Ovary (tissue), 9 donors: Measurements from ENCODE around the gene BBS2. TPM values are rescaled to one million over a fixed set of nuclear protein-coding genes. Genes with fewer than 3 reads are reported as not detected.

ENCODE experiments used
- DNase-seq, 5 donors: peaks; one replicate each; pipeline ENCODE4 v3.0.0-alpha.2; 2019 to 2020
- H3K27ac ChIP-seq, 2 donors: fragments of 200-600 bp; one replicate each; pipeline versions ENCODE4 v1.5.1 to v1.8.0; 2019 to 2022
- H3K27me3 ChIP-seq: fragments of 200-600 bp; one replicate; pipeline ENCODE4 v1.8.0; 2022
- H3K36me3 ChIP-seq: fragments of 200-600 bp; sonication (generic); one replicate; pipeline ENCODE4 v1.5.1; 2019
- H3K4me1 ChIP-seq: one replicate; pipeline ENCODE4 v1.8.1; 2013; ENCODE audit warnings: mild to moderate bottlenecking, moderate library complexity; ENCODE audit not compliant: insufficient read depth
- H3K4me3 ChIP-seq: fragments of 200-600 bp; sonication (generic); one replicate; pipeline ENCODE4 v1.5.1; 2017
- H3K9me3 ChIP-seq, 2 donors: fragments of 200-600 bp in 1 of 2; sonication (generic) in 1 of 2; one replicate each; pipeline versions ENCODE4 v1.5.1 to v1.8.1; 2013 to 2019; ENCODE audit warnings: mild to moderate bottlenecking in 1 of 2, moderate library complexity in 1 of 2
- EP300 ChIP-seq: sonication (generic); formaldehyde crosslinking; IDR thresholded peaks from one replicate; pipeline ENCODE4 v1.6.1; 2017; ENCODE audit warnings: antibody characterized with exemption
- POLR2A ChIP-seq: fragments of 450-650 bp; IDR thresholded peaks from one replicate; pipeline ENCODE4 v1.6.1; 2017; ENCODE audit warnings: antibody characterized with exemption, mild to moderate bottlenecking, moderate library complexity
- intact Hi-C, 4 donors: fragments of 100-400 bp; cut with DNase I; formaldehyde crosslinking; loops; one replicate each; pipeline versions ENCODE4 v1.11.0 to v1.15.1; 2022 to 2023
- polyA plus RNA-seq, 2 donors: library from polyadenylated mRNA; stranded (reverse); fragments of 200-250 nt in 1 of 2; fragments of 350-450 nt in 1 of 2; fragmentation: Illumina TruSeq in 1 of 2; extraction: RNeasy Lipid Tissue Mini Kit (QIAGEN cat#74804) in 1 of 2; gene quantifications; one replicate each; pipeline ENCODE4 v1.2.3, GENCODE V29; 2013 to 2014
- total RNA-seq, 7 donors: library from RNA; depleted of rRNA in 2 of 7; stranded (reverse); fragments of >200 nt in 2 of 7; fragmentation: NEBNext Ultra II Directional in 3 of 7; extraction: Animal tissue kit (Norgen Biotek cat#: 25700) in 3 of 7; gene quantifications; one replicate each; pipeline versions ENCODE4 v1.1.0 to v1.2.4, GENCODE V29; 2016 to 2023
- TF ChIP-seq, protein P1 (sequence below), 3 donors: fragments of 450-650 bp in 2 of 3; fragments of 200-600 bp in 1 of 3; IDR thresholded peaks; one replicate each; pipeline versions ENCODE4 v1.5.1 to v1.8.0; 2016 to 2022; ENCODE audit warnings: antibody characterized with exemption in 3 of 3, mild to moderate bottlenecking in 1 of 3
- donor health status: DM: no; HTN: no; CAD: no; lungs with moderate emphysema.
- donor health status: DM: no; HTN: no; CAD: no.
- donor health status: Bipolar disorder and iron deficiency.
- donor health status: DM: yes; HTN: yes; CAD: no.
- donor health status: DM: no; HTN: no; CAD: no.
- donor health status: DM: yes; HTN: yes; CAD: no.

BBS2 gene
- total and polyA plus RNA-seq, 9 donors: 47.9 to 86.2 (median 67.1) TPM

- Histone ChIP-seq H3K27me3 (no peaks in the 10 kb centered on the region), H3K36me3 (no peaks in the 10 kb centered on the region), H3K9me3 (no peaks in the 10 kb centered on the region), H3K27ac (no peak overlapping the region), H3K4me1 (no peaks in the 10 kb centered on the region), H3K4me3 (no peak overlapping the region)
- TF ChIP-seq POLR2A: no peak
- no peak for TF ChIP-seq EP300
- TF ChIP-seq, protein P1, sequence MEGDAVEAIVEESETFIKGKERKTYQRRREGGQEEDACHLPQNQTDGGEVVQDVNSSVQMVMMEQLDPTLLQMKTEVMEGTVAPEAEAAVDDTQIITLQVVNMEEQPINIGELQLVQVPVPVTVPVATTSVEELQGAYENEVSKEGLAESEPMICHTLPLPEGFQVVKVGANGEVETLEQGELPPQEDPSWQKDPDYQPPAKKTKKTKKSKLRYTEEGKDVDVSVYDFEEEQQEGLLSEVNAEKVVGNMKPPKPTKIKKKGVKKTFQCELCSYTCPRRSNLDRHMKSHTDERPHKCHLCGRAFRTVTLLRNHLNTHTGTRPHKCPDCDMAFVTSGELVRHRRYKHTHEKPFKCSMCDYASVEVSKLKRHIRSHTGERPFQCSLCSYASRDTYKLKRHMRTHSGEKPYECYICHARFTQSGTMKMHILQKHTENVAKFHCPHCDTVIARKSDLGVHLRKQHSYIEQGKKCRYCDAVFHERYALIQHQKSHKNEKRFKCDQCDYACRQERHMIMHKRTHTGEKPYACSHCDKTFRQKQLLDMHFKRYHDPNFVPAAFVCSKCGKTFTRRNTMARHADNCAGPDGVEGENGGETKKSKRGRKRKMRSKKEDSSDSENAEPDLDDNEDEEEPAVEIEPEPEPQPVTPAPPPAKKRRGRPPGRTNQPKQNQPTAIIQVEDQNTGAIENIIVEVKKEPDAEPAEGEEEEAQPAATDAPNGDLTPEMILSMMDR (IDR thresholded peaks at IDR 0.05): no peak
- no peak for DNase-seq
- intact Hi-C loops: no loop called here
Observed at GRCh38 chr16:56436258-56436657, 83.6 kb downstream of the BBS2 start.

Other genes starting within 250 kb of the BBS2 start
- 100 to 1,000 TPM; 103 to 130 (median 116) TPM for gene AMFR, start 94.5 kb downstream of the BBS2 start, total RNA-seq
- gene AMFR, start 94.5 kb downstream of the BBS2 start, polyA plus RNA-seq: 10 to 100 TPM; 94.1 to 97.8 TPM
- 100 to 1,000 TPM in 5 of 7 donors, 10 to 100 TPM in 2; 46.0 to 163 (median 130) TPM for gene NUDT21, start 68.7 kb downstream of the BBS2 start, total RNA-seq
- 10 to 100 TPM; 40.8 to 64.7 TPM for gene NUDT21, start 68.7 kb downstream of the BBS2 start, polyA plus RNA-seq
- 10 to 100 TPM in 6 of 7 donors, 1 to 10 TPM in 1; 8.1 to 45.2 (median 28.9) TPM for gene OGFOD1, start 68.5 kb downstream of the BBS2 start, total RNA-seq
- 10 to 100 TPM; 12.2 to 36.4 TPM for gene OGFOD1, start 68.5 kb downstream of the BBS2 start, polyA plus RNA-seq
- not detected for gene MT4, start 45.0 kb upstream of the BBS2 start, total RNA-seq
- not detected for gene MT4, start 45.0 kb upstream of the BBS2 start, polyA plus RNA-seq
- gene MT3, start 69.5 kb upstream of the BBS2 start, total RNA-seq: 1 to 10 TPM in 3 of 7 donors, under 1 TPM in 1, not detected in 3; 0.53 to 4.8 (median 1.5) TPM
- gene MT3, start 69.5 kb upstream of the BBS2 start, polyA plus RNA-seq: 1 to 10 TPM in 1 of 2 donors, under 1 TPM in 1; 0.68 to 1.6 TPM
- gene MT2A, start 88.6 kb upstream of the BBS2 start, total RNA-seq: 100 to 1,000 TPM in 5 of 7 donors, 10 to 100 TPM in 2; 88.0 to 679 (median 136) TPM
- gene MT2A, start 88.6 kb upstream of the BBS2 start, polyA plus RNA-seq: 100 to 1,000 TPM in 1 of 2 donors, 10 to 100 TPM in 1; 16.1 to 250 TPM
- 100 to 1,000 TPM in 3 of 7 donors, 10 to 100 TPM in 4; 16.1 to 867 (median 65.3) TPM for gene MT1E, start 105.8 kb upstream of the BBS2 start, total RNA-seq
- 10 to 100 TPM; 65.1 to 93.4 TPM for gene MT1E, start 105.8 kb upstream of the BBS2 start, polyA plus RNA-seq
- 10 to 100 TPM in 2 of 7 donors, 1 to 10 TPM in 4, under 1 TPM in 1; 0.66 to 23.2 (median 7.4) TPM for gene MT1M, start 112.6 kb upstream of the BBS2 start, total RNA-seq
- gene MT1M, start 112.6 kb upstream of the BBS2 start, polyA plus RNA-seq: 1 to 10 TPM; 1.4 to 7.9 TPM
- 10 to 100 TPM in 2 of 7 donors, 1 to 10 TPM in 4, not detected in 1; 1.3 to 61.0 (median 7.4) TPM for gene MT1A, start 118.6 kb upstream of the BBS2 start, total RNA-seq
- gene MT1A, start 118.6 kb upstream of the BBS2 start, polyA plus RNA-seq: 10 to 100 TPM in 1 of 2 donors, 1 to 10 TPM in 1; 1.3 to 13.8 TPM
- gene MT1B, start 131.9 kb upstream of the BBS2 start, total RNA-seq: not detected
- not detected for gene MT1B, start 131.9 kb upstream of the BBS2 start, polyA plus RNA-seq
- gene MT1F, start 137.9 kb upstream of the BBS2 start, total RNA-seq: 10 to 100 TPM in 1 of 7 donors, 1 to 10 TPM in 4, under 1 TPM in 1, not detected in 1; 0.73 to 76.3 (median 2.6) TPM
- gene MT1F, start 137.9 kb upstream of the BBS2 start, polyA plus RNA-seq: 1 to 10 TPM; 3.6 to 4.6 TPM
- gene MT1G, start 148.0 kb upstream of the BBS2 start, total RNA-seq: 1 to 10 TPM in 4 of 7 donors, not detected in 3; 1.0 to 6.9 (median 4.8) TPM
- 1 to 10 TPM in 1 of 2 donors, under 1 TPM in 1; 1.00 to 3.3 TPM for gene MT1G, start 148.0 kb upstream of the BBS2 start, polyA plus RNA-seq
- under 1 TPM in 1 of 7 donors, not detected in 6; 0.79 TPM for gene MT1H, start 149.8 kb upstream of the BBS2 start, total RNA-seq
- not detected for gene MT1H, start 149.8 kb upstream of the BBS2 start, polyA plus RNA-seq
- 1,000 to 10,000 TPM in 1 of 7 donors, 100 to 1,000 TPM in 3, 10 to 100 TPM in 3; 30.0 to 1,106 (median 141) TPM for gene MT1X, start 162.4 kb upstream of the BBS2 start, total RNA-seq
- gene MT1X, start 162.4 kb upstream of the BBS2 start, polyA plus RNA-seq: 100 to 1,000 TPM in 1 of 2 donors, 10 to 100 TPM in 1; 10.0 to 185 TPM
- 10 to 100 TPM; 26.1 to 53.9 (median 42.7) TPM for gene NUP93, start 210.1 kb upstream of the BBS2 start, total RNA-seq
- gene NUP93, start 210.1 kb upstream of the BBS2 start, polyA plus RNA-seq: 10 to 100 TPM; 24.1 to 43.2 TPM